ENCODE data around the gene GAPDHS.

DNA sequence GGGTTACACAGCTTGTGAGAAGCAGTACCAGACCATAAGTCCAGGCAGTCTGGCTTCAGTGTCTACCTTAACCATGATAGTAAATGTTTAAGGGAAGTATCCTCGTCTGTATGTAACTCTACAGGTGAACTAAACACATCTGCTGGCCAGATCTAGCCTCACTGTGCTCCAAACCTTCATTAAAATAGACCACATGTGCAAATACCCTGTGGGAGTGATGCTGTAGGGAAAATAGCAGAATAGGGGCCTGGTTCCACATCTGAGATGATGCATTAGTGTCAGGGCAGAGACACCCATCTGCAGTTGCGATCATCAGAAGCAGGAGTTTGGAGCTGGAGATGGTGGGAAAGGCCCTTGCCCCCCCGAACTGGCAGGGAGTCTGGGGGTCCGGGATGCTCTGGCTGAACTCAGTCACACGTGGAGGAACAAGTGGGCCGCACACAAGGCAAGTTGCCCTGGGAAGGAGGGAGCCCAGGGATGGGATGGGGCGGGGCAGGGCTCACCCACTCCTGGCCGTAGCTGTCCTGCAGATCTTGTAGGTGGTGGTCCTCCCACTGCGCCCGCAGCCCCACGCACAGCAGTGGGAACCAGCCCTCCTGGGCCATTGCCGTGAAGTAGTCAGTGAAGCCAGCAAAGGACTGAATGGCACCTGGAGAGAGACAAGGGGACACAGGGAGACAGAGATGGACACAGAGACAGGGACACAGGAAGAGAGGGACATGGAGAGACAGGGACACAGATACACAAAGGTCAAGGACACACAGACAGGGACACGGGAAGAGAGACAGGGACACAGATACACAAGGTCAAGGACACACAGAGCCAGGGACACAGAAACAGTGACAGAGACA lies 19.5 kb downstream of the GAPDHS start:
- TF ChIP-seq POLR2A (IDR thresholded peaks at IDR 0.05; ENCODE audit: low read depth, low read length), result no peak
- no peak for TF ChIP-seq TAF1 (IDR thresholded peaks at IDR 0.05; ENCODE audit: borderline replicate concordance, low read depth, low read length)

Measured in GM12892 (cell line).